Epithelial cell of prostate (primary cell): ENCODE results near the gene CERK.

Experiments used
- DNase-seq: peaks from one replicate; pipeline ENCODE4 v3.0.0-alpha.2; 2011; ENCODE audit warnings: low read depth, low spot score
- H3K27ac ChIP-seq: fragments of 450-650 bp; 2 replicates; pipeline ENCODE4 v1.5.1; 2017; ENCODE audit warnings: mild to moderate bottlenecking

Gene CERK

DNA sequence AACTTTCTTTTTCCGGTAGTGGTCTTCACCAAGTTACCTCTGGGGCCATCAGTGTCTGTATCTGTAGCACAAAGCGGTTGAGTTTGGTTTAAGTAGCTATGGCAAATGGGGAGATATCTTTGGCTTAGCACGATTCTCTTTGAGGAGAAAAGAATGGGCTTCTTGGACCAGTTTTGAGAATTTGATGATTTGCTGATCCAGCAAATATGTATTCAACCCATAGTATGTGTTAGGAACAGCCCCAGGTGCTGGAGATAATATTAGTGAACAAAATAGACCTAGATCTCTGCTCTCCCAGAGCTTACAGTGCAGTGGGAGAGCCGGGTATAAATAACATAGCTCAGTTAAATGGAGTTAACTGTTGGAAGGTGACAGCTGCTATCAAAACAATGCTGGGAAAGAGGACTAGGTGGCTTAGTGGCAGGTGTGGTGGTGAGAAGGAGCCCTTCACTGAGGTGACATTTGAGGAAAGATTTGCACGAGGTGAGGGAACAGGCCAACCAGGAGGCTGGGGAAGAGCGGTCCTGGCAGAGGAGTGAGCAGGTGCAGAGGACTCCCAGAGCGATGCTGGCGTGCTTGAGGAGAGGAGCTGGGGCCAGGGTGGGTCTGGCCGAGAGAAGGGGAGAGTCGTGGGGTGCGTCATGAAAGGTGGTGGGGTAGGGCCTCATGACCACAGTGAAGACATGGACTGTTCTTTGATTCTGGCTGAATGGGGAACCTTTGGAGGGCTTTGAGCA is 29.4 kb upstream of the CERK start:
- no peak overlapping the region for H3K27ac ChIP-seq
- DNase-seq, result no peak

DNA sequence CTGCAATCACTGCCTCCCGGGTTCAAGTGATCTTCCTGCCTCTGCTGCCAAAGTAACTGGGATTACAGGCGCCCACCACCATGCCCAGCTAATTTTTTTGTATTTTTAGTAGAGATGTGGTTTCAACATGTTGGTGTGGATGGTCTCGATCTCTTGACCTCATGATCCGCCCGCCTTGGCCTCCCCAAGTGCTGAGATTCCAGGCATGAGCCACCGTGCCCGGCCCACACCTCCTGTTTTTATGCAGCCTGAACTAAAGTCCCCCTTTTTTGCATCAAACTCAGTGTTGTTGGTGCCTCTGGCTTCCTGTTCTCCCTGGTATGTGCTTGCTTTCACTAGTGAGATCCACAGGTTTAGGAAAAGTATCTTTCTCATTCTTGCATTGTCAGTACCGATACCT is 28.6 kb upstream of the CERK start:
- no peak overlapping the region for H3K27ac ChIP-seq
- DNase-seq, result no peak

DNA sequence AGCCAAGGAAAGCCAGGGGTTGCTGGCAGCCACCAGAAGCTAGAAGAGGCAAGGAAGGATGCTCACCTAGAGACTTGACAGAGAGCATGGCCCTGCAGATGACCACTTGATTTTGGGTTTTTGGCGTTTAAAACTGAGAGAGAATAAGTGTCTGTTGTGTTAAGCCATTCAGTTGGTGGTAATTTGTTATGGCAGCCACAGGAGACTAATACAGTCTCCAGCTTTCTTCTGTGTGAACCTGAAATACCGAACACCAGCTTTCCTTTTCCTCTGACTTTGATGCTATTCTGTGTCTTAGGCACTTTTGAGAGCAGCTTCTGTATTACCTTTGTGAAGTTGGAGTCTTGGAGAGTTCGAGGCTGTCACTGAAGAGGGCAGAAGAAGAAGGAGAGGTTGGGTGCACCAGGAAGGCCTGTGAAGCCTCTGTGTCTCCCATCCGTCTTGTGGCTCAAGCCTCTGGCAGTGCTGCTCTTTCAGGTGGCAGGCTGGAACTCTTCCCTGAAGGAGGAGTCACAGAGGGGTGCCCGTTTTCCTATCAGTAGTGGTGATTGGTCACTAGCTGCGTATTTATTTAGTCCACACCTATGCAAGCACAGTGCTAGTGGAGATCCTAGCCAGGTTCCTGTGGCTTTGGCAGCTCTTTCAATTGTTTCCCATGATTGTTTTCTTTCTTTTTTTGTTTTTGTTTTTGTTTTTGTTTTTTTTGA is 26.9 kb upstream of the CERK start:
- H3K27ac ChIP-seq, result no peak overlapping the region

DNA sequence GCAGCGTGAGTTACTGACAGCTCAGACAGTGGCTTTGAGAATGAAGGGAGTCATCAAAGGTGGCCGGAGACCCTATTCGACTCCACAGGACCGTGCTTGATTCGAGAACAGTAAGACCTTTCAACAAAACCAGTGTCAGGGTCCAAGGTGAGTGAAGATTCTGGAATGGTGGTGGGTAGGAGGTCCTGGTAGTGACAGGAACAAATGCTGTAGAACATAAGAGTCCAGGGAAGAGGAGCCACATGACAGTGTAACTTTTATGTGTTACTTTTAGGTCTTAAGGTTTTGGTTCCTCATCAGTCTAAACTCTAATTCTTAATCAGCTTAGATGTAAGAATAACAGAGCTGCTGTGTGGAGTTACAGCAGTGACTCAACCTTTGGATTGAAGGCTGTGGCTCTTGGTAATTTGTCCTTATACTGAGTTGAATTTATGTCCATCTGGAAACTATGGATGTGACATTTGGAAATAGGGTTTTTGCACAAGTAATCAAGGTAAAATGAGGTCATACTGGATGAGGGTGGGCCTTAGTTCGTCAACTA is 26.2 kb upstream of the CERK start:
- H3K27ac ChIP-seq, result no peak overlapping the region
- DNase-seq, result no peak

More for the DNA sequence above, 26.9 kb upstream of the CERK start:
- DNase-seq, result no peak

DNA sequence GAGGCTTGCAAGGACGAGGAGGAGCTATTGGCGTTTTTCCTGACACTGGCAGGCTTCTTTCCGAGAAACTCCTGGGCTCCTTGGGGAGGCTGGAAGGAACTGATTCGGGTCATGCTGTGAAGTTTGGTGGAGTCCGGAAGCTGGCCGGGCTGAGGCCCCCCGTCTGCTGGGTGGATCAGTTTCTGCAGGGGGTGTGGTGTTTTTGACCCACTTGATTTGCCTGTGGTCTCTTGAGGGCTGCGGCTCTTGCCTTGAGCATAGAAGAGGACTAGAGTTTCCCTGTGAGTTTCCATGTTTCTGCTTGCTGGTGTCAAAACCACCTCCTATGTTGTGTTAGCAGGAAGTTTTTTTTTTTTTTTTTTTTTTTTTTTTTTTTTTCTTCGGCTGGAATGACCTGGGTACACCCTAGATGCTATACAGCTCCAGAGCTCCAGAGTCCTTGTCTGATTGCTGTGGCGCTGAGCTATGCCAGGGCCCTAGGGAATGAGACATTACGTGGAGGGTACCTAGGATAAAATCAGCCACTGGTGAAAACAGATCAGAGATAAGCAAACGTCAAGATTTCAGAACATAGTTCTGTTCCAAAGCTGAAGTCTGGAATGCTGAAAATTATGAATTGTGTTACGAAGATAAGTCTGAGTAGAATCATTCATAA is 25.1 kb upstream of the CERK start:
- no peak for DNase-seq
- H3K27ac ChIP-seq, result peak overlapping the region; percentile 74

DNA sequence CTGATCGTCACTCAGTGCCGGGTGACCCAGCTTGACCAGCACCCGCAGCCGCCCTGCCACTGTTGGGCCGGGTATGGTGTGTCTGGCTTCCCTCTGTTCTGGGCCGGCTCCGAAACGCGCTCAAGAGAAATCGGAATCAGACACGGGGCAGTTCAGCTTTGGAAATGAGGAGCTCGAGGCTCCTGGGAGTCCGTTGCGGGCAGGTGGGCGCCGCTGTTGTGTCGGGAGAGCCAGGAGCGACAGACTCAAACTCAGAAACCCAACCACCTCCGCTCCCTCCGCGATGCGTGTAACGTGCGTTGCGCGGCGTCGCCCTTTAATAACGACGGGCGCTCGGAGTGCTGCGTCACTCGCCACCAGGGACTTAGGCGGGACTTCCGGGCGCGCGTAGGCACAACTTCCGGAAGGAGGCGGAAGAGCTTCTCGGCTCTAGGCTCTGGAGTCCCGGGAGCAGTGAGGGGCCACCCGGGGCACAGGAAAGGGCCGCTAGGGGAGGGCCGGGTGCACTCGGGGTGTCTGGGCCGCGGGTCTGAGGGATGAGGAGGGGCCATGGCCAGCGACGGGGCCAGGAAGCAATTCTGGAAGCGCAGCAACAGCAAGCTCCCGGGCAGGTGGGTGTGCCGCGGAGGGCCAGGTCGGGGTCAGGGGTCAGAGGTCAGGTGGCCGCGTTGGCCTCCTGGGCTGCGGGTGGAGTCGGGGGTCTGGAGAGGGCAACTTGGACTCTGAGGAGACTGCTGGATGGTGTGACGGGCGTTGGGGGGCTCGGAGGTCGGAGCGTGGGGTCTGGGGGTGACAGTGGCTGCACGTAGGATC is 24.4 kb upstream of the CERK start, which contains the start of gene TBC1D22A:
TBC1D22A (plus strand) TSS at position 413 of the 813 bp plus-strand sequence; CDS start at position 550, 137 bp downstream.
- peak; percentile 73 for DNase-seq
- peak within 1 kb of the TSS; percentile 74 for H3K27ac ChIP-seq

DNA sequence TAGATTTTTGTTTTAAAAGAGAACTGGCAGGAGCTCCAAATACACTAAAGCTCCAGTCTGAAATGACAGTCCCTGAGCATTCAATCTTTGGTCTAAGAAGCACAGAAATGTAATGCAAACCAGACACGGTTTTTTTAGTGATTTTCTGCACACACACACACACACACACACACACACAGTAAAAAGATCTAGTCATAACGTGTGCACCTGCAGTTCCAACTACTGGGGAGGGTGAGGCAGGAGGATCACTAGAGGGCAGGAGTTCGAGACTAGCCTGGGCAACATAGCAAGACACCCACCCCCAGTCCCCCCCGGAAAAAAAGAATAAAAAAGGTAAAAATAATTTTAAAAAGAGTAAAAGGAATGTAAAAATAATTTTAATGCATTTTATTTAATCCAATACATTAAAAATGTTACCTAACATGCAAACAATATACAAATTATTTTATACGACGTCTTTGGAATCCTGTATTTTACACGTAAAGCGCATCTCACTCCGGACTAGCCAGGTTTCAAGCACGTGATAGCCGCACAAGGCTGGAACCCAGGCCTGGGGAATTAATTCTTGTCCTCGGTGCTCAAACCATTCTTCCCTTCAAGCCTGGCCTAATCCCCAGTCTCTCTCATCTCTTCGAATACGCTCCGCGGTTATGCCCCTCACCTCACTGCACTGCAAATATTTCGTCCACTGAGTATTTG is 23.6 kb upstream of the CERK start:
- peak overlapping the region; percentile 74 for H3K27ac ChIP-seq
- no peak for DNase-seq

DNA sequence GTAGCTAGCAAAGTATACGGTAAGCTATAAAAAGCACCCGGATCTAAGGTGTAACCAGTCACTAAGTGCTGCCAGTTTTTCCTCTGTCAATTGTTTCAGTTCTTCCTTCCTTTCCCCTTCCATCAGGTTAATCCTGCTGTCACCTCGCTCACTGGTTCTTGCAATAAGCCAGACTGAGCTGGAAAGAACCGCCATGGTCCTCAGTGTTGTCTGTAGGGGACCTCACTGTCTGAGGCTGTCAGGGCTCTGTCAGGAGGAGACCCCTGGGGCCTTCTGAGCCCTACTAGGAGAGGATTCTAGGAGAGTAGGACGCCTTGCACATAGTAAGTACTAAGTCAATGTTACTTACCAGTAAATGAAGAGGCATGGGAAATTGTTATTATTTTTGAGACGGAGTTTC is 23.0 kb upstream of the CERK start:
- H3K27ac ChIP-seq, result no peak overlapping the region
- DNase-seq, result no peak

DNA sequence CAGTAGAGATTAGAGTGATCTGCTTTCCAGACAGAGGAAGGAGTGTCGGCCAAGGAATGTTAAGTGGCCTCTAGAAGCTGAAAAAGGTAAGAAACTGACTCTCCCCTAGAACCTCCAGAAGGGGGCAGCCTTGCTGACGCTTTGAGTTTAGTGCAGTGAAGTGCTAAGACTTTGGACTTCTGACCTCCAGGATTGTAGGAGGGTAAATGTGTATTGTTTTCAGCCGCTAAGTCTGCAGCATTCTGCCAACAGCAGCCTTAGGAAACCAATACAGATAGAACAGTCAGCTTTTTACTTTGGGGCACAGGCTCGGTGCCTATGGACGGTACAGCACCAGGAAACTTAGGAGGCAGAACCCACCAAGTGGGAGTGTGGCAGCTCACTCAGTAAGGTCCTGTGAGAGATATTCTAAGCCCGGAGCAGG is 20.8 kb upstream of the CERK start:
- DNase-seq, result no peak
- H3K27ac ChIP-seq, result no peak overlapping the region

DNA sequence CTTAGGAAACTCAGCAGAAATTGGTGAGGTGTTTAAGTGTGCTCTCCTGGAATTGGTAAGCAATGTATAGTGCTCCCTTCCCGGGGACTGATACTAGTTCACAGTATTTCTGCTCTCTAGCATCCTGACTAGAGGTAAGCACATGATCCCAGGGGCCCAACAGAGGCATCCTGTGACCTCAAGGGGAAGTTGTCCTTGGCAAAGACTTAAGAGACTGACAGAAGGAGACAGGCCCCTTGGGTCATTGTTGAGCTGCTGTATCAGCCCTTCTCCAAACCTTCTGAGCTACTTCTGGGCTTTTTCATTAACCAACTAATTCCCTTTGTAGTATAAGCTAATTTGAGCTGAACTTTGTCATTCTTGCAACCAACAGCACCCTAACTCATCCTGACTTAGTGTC is 20.1 kb upstream of the CERK start:
- DNase-seq, result no peak
- no peak overlapping the region for H3K27ac ChIP-seq

DNA sequence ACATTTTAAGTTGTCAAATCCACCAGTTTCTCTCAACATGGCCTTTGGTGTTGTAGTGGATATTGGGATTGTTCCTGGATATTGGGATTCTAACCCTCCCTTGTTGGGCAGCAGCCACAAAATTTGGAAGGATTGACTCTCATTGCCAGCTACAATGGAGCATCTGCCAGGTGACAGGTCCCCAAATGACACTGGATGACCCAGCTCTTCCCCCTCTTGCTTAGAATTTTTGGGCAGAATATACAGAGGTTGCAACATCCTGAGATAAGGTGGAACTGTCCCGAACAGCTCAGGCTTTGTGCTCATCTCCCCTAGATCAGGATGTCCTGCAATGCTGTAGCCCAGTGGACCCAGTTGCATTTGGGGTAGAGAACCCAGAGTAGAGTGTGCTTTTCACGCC is 19.1 kb upstream of the CERK start:
- H3K27ac ChIP-seq, result no peak overlapping the region
- DNase-seq, result no peak

DNA sequence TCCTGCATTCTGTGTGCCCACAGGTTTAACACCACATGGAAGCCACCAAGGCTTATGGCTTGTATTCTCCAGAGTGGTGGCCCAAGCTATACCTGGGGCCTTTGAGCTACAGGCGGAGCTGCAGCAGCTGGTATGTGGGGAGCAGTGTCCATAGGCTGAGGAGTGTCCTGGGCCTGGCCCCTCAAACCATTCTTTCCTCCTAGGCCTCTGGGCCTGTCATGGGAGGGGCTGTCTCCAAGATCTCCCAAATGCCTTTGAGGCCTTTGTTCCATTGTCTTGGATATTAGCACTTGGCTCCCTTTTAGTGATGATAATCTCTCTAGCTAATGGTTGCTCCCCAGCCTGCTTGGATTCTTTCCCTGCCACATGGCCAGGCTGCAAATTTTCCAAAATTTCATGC is 18.0 kb upstream of the CERK start:
- no peak overlapping the region for H3K27ac ChIP-seq
- no peak for DNase-seq

DNA sequence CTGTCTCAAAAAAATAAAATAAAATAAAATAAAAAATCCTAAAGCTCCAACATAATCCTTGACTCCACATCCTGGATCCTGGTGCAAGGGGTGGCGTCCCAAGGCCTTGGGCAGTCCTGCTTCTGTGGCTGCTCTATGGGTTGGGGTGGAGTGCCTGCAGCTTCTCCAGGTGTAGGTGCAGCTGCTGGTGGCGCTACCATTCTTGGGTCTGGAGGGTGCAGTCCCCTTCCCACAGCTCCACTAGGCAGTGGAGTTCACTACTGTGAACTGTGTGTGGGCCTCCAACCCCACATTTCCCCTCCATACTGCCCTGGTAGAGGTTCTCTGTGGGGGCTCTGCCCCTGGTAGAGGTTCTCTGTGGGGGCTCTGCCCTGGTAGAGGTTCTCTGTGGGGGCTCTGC is 17.5 kb upstream of the CERK start:
- no peak overlapping the region for H3K27ac ChIP-seq
- no peak for DNase-seq

DNA sequence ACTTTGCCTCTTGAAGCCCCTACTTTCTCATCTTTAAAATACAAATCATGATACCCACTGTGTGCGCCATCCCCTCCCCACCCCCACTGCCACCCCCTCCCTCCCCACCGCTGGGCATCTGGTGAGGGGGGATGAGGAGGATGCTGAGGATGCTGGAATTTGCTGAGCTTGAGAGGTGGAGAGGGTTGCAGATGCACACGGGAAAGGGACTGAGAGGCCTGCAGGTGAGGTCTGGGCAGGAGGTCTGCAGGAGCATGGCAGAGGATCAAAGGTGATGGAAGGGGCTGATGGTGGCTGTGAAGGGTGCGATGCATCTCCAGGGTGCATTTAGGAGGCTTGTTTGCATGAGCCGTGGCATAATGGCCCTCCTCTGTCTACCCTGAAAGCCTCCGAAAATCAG is 16.8 kb upstream of the CERK start:
- H3K27ac ChIP-seq, result peak overlapping the region; percentile 97
- no peak for DNase-seq

DNA sequence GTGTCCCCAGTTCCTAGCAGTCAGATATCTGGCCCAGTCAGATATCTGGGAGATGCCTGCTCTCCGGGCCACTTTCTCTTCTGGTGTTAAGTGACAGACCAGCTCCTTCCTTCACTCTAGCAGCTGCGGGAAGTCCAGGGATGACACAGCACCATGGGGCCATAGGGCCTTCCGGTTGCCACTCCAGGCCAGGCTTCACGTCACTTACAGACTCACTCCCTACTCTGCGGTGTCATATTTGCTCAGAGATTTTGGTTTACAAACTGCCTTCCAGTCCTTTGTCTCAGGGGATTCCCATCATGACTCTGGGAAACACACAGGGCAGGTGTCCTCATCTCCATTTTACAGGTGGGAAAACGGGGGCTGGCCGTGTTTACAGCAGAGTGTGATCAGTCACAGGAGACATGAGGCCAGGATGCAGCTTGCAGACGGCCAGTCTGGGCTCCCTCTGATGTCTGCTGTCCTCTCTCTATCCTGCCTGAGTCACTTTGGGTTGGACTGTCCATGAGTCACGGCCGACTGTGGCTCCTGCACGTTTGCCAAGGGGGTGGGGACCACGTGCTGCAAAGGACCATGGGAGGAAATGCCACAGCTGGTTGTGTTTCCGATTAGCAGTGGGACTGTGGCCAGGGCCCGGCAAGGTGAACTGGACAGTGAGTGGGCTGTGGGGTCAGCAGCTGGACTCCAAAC is 16.2 kb upstream of the CERK start:
- H3K27ac ChIP-seq, result peak overlapping the region; percentile 97
- peak; percentile 87 for DNase-seq

DNA sequence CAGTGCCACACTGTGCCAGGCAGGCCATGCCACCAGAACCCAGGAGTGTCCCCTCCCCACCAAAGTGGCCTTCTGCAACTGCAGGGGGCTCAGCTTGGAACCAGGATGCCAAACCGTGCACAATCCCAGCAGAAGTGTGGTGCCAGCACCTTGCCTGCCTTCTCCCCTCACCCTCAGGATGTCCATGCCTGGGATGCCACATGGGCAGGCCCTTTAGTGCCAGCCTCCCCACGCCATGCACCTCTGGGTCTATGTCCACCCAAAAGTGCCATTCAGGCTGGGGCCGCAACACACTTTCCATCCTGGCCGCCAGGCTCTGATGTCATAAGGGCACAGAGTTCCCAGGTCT is 15.7 kb upstream of the CERK start:
- H3K27ac ChIP-seq, result peak overlapping the region; percentile 97

DNA sequence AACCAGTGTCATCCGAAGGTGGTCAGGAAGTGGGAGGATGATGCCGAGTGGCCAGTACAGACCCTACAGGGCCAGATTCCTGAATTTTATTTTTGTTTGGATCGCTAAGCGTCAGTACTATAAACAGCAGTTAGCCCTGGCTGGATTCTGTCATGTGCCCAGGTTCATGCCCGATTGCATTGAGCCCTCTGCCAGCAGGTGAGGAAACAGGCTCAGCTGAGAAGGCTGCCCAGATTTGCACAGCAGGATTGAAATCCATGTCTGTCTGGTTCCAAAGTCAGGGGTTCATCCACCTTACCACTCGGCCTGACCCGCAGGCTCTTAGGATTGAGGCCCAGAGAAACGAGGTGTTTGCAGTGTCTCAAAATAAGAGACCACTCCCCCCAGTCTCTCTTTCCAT is 15.3 kb upstream of the CERK start:
- DNase-seq, result no peak
- H3K27ac ChIP-seq, result peak overlapping the region; percentile 97

More for the DNA sequence above, 15.7 kb upstream of the CERK start:
- no peak for DNase-seq

DNA sequence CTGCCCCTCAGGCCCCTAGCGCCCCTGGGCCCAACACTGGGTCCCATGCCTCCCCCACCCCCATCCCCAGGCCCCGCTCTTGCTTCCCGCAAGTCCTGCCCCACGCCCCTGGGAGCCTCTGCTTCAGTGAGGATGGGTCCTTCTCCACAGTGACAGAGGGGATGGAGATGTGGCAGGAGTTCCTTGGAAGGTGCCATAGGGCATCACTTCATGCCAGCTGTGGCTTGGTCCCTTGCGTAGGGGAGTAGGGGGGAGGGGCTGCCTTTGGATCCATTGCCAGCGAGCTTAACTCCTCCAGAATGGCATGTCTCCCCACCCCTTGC is 14.9 kb upstream of the CERK start:
- peak overlapping the region; percentile 97 for H3K27ac ChIP-seq
- no peak for DNase-seq

DNA sequence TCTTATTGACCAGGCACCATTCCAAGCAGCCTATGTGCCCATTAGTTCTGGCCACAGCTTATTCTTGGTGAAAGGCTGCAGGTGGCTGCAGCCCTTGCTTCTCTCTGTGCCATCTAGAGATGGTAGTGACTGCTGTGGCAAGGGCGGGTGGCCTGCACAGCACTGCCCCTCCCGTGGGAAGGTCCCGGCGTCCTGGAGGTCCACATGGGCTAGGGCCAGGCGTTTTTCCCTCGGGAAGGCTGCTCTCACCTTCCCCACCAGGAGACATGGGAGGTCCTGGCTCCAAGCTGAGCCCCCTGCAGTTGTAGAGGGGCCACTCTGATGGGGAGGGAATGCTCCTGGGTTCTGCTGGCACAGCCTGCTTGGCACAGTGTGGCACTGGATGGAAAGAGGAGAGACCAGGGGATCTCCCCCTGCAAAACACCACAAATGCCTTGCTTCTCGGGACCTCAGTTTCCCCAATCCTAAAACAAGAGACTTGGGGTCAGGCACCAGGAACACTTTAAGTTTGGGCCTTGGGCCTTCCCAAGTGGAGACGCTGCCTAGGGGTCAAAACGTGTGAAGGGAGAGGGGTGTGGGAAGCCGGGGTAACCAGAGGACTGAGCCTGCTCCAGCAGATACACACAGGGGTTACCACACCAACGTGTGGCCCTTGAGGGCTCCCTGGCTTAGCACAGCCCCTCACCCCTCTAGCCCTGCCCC is 14.4 kb upstream of the CERK start:
- no peak overlapping the region for H3K27ac ChIP-seq
- DNase-seq, result no peak
